Panc1 (cell line): ENCODE results near the gene PEG3. TPM values are rescaled to one million over a fixed set of nuclear protein-coding genes. Genes with fewer than 3 reads are reported as not detected.

Experiments used
- ATAC-seq: fragments of 200-7000 bp; cut with Tn5 transposase; 2 replicates; pipeline ENCODE4 v1.9.1; 2020; ENCODE audit warnings: mild to moderate bottlenecking, moderate library complexity
- BruUV-seq: library from RNA; stranded (reverse); fragments of 400-500 nt; replicated peaks from 2 replicates; lab custom pipeline; 2021; lab: Mats Ljungman, UMichigan
- CTCF ChIA-PET: fragments of 300-600 bp; sonication (Branson Sonifier 250); formaldehyde crosslinking; loops from one replicate; lab custom pipeline; 2022; ENCODE audit warnings: antibody characterized with exemption; lab: Charles Lee
- POLR2A ChIA-PET: fragments of 300-600 bp; sonication (Branson Sonifier 250); formaldehyde crosslinking; loops from one replicate; lab custom pipeline; 2022; ENCODE audit warnings: antibody characterized with exemption; lab: Charles Lee
- DNase-seq: peaks from one replicate; pipeline ENCODE4 v3.0.0-alpha.2; 2010; ENCODE audit warnings: low read depth, low spot score
- H3K27ac ChIP-seq: 2 replicates; pipeline ENCODE4 v1.5.1; 2011; ENCODE audit warnings: mild to moderate bottlenecking, low read length, inconsistent platforms
- H3K27me3 ChIP-seq: fragments of 200-500 bp; sonication (Bioruptor generic); 2 replicates; pipeline ENCODE4 v1.6.0; 2014; ENCODE audit warnings: low read length, inconsistent platforms; ENCODE audit not compliant: control insufficient read depth, insufficient read depth
- H3K36me3 ChIP-seq: fragments of 200-500 bp; sonication (Bioruptor generic); 2 replicates; pipeline ENCODE4 v1.5.1; 2014; ENCODE audit warnings: inconsistent platforms, mild to moderate bottlenecking, low read length, moderate library complexity; ENCODE audit not compliant: control insufficient read depth, insufficient read depth
- H3K4me1 ChIP-seq: 2 replicates; pipeline ENCODE4 v1.5.1; 2011; ENCODE audit warnings: inconsistent platforms, mild to moderate bottlenecking, low read length, moderate library complexity; ENCODE audit not compliant: control insufficient read depth, insufficient read depth
- H3K4me3 ChIP-seq, 2 experiments: 2 replicates each; pipeline ENCODE4 v1.5.1; 2011 to 2012; ENCODE audit warnings: low read depth in 2 of 2, low read length in 2 of 2, mild to moderate bottlenecking in 2 of 2, inconsistent platforms in 1 of 2, moderate library complexity in 1 of 2
- H3K9me3 ChIP-seq: fragments of 200-500 bp; sonication (Bioruptor generic); 2 replicates; pipeline ENCODE4 v1.5.1; 2014; ENCODE audit warnings: low read depth, mild to moderate bottlenecking, inconsistent platforms, low read length, moderate library complexity; ENCODE audit not compliant: control insufficient read depth, insufficient read depth
- CTCF ChIP-seq: fragments of 450-650 bp; IDR thresholded peaks from 2 replicates; pipeline ENCODE4 v1.5.1; 2017; ENCODE audit warnings: mild to moderate bottlenecking
- POLR2AphosphoS5 ChIP-seq: IDR thresholded peaks from 2 replicates; pipeline ENCODE4 v1.6.1; 2012; ENCODE audit warnings: mild to moderate bottlenecking, low read depth, low read length, moderate library complexity
- REST ChIP-seq, 2 experiments: IDR thresholded peaks; 2 replicates each; pipeline ENCODE4 v1.6.1; 2011 to 2012; ENCODE audit warnings: low read depth in 2 of 2, control low read depth in 1 of 2, low read length in 1 of 2, mild to moderate bottlenecking in 1 of 2, moderate library complexity in 1 of 2; ENCODE audit not compliant: insufficient read depth in 1 of 2
- SIN3A ChIP-seq: IDR thresholded peaks from 2 replicates; pipeline ENCODE4 v1.6.1; 2012; ENCODE audit warnings: low read depth, mild to moderate bottlenecking, low read length, moderate library complexity, borderline replicate concordance; ENCODE audit not compliant: insufficient read depth
- TCF7L2 ChIP-seq: IDR thresholded peaks from 2 replicates; pipeline ENCODE4 v1.6.1; 2011; ENCODE audit warnings: mild to moderate bottlenecking, low read depth, low read length, inconsistent platforms
- in situ Hi-C: cut with HindIII; loops from 2 replicates; pipeline ENCODE4 v1.10.0; 2016; ENCODE audit warnings: low sequenced_read_pairs, low pct_unique_long_range_greater_than_20kb
- intact Hi-C: fragments of 100-400 bp; cut with micrococcal nuclease; formaldehyde crosslinking; loops from one replicate; pipeline ENCODE4 v1.10.0; 2022; ENCODE audit not compliant: unreplicated experiment
- total RNA-seq: library from RNA; stranded (reverse); gene quantifications from one replicate; pipeline ENCODE4 v1.2.1, GENCODE V29; 2021; ENCODE audit not compliant: unreplicated experiment

The PEG3 gene
- total RNA-seq, 1 experiment from 2014 or later = 0.15 TPM

GRCh38 chr19:56874530-56874929 is 34.0 kb upstream of the PEG3 start:
- ChIA-PET POLR2A (no interaction called here), CTCF (no interaction called here)
- Histone ChIP-seq H3K27me3 (no peaks in the 10 kb centered on the region), H3K9me3 (no peaks in the 10 kb centered on the region; the same call in 1 of the 2 replicates), H3K36me3 (no peaks in the 10 kb centered on the region), H3K4me1 (no peaks in the 10 kb centered on the region), H3K27ac (no peak overlapping the region), H3K4me3 (no peak overlapping the region)
- intact Hi-C loops = no loop called here
- in situ Hi-C loops = no loop called here
- DNase-seq (no peak), ATAC-seq (no peak)
- BruUV-seq = no TSS peak
- TF ChIP-seq SIN3A (no peak), POLR2AphosphoS5 (no peak), REST (IDR thresholded peaks at IDR 0.05; ENCODE audit: insufficient read depth in 1 of 2, low read depth in 2 of 2, low read length in 1 of 2) (no peak), CTCF (no peak), TCF7L2 (no peak)

GRCh38 chr19:56873493-56873892 is 33.0 kb upstream of the PEG3 start:
- no peaks in the 10 kb centered on the region for H3K27me3 ChIP-seq
- CTCF ChIA-PET = no interaction called here
- H3K27ac ChIP-seq = no peak overlapping the region
- intact Hi-C loops (no loop called here), in situ Hi-C loops (no loop called here)
- POLR2A ChIA-PET = no interaction called here
- H3K36me3 ChIP-seq = no peaks in the 10 kb centered on the region
- DNase-seq = no peak
- ATAC-seq = no peak
- H3K9me3 ChIP-seq = no peaks in the 10 kb centered on the region; the same call in 1 of the 2 replicates
- H3K4me1 ChIP-seq = no peaks in the 10 kb centered on the region
- H3K4me3 ChIP-seq = no peak overlapping the region
- TF ChIP-seq TCF7L2 (no peak), REST (IDR thresholded peaks at IDR 0.05; ENCODE audit: insufficient read depth in 1 of 2, low read depth in 2 of 2, low read length in 1 of 2) (no peak), CTCF (no peak), SIN3A (no peak), POLR2AphosphoS5 (no peak)
- BruUV-seq = no TSS peak
